DMS53 treated with DMSO at 0.1 percent for 48 hours (cell line): ENCODE results near the gene LGR4.
A peak's percentile ranks its signal among the peaks of the same experiment; 100 is the strongest.

Experiments
- DNase-seq: peaks from one replicate; lab custom pipeline; 2025; ENCODE audit not compliant: unreplicated experiment; lab: John Stamatoyannopoulos, UW

Gene LGR4

GRCh38 chr11:27433742-27434141 is 38.8 kb downstream of the LGR4 start:
- no peak for DNase-seq

- no peak for DNase-seq
Measured at GRCh38 chr11:27431808-27432207, 40.8 kb downstream of the LGR4 start.

GRCh38 chr11:27429761-27430393 is 42.7 kb downstream of the LGR4 start:
- no peak for DNase-seq

GRCh38 chr11:27427183-27427980 is 45.2 kb downstream of the LGR4 start:
- no peak for DNase-seq

- no peak for DNase-seq
Measured at GRCh38 chr11:27425814-27426213, 46.8 kb downstream of the LGR4 start.

- no peak for DNase-seq
Measured at GRCh38 chr11:27423125-27423524, 49.5 kb downstream of the LGR4 start.

- DNase-seq = no peak
Measured at GRCh38 chr11:27421819-27422494, 50.6 kb downstream of the LGR4 start.

- no peak for DNase-seq
Measured at GRCh38 chr11:27420722-27421572, 51.6 kb downstream of the LGR4 start.

GRCh38 chr11:27420217-27420616 is 52.4 kb downstream of the LGR4 start:
- no peak for DNase-seq

GRCh38 chr11:27418356-27418755 is 54.2 kb downstream of the LGR4 start:
- DNase-seq = no peak

GRCh38 chr11:27416568-27417176 is 55.9 kb downstream of the LGR4 start:
- DNase-seq = peak; percentile 16

- no peak for DNase-seq
Measured at GRCh38 chr11:27414644-27415043, 57.9 kb downstream of the LGR4 start.

- no peak for DNase-seq
Measured at GRCh38 chr11:27413218-27413617, 59.4 kb downstream of the LGR4 start.

GRCh38 chr11:27412192-27412691 is 60.3 kb downstream of the LGR4 start:
- DNase-seq = no peak

- DNase-seq = no peak
Measured at GRCh38 chr11:27411328-27411727, 61.3 kb downstream of the LGR4 start.

- no peak for DNase-seq
Measured at GRCh38 chr11:27410272-27410671, 62.3 kb downstream of the LGR4 start.

GRCh38 chr11:27409742-27410141 is 62.8 kb downstream of the LGR4 start:
- no peak for DNase-seq

- no peak for DNase-seq
Measured at GRCh38 chr11:27409049-27409448, 63.5 kb downstream of the LGR4 start.

GRCh38 chr11:27408246-27408800 is 64.3 kb downstream of the LGR4 start:
- no peak for DNase-seq
